GM12873 (cell line): ENCODE data around the gene TMEM248.

Source experiments
- TF ChIP-seq, protein P1 (sequence below): IDR thresholded peaks from 2 replicates; pipeline ENCODE4 v1.5.1; 2012; ENCODE audit warnings: low read depth, mild to moderate bottlenecking, moderate library complexity, low read length, control low read depth; ENCODE audit not compliant: insufficient read depth; ENCODE audit errors: missing control alignments

Gene TMEM248

DNA sequence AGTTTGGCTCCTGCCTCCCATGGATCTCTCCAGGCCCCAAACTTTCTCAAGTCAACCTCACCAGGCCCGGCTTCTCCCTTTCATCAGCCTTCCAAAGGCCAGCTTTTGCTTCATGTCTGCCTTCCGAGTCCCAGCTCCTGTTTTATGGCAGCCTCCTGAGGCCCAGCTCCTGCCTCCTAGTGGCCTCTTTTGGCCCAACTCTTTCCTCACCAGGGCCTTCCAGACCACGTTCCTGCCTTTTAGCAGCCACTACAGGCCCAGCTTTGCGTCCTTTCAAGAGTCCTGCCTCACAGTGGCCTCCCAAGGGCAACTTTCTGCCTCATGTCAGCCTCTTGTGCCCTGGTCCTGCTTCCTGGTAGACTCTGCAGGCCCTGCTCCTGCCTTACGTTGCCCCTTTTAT is 15.3 kb upstream of the TMEM248 start:
- TF ChIP-seq, protein P1, sequence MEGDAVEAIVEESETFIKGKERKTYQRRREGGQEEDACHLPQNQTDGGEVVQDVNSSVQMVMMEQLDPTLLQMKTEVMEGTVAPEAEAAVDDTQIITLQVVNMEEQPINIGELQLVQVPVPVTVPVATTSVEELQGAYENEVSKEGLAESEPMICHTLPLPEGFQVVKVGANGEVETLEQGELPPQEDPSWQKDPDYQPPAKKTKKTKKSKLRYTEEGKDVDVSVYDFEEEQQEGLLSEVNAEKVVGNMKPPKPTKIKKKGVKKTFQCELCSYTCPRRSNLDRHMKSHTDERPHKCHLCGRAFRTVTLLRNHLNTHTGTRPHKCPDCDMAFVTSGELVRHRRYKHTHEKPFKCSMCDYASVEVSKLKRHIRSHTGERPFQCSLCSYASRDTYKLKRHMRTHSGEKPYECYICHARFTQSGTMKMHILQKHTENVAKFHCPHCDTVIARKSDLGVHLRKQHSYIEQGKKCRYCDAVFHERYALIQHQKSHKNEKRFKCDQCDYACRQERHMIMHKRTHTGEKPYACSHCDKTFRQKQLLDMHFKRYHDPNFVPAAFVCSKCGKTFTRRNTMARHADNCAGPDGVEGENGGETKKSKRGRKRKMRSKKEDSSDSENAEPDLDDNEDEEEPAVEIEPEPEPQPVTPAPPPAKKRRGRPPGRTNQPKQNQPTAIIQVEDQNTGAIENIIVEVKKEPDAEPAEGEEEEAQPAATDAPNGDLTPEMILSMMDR: peak; percentile 52

DNA sequence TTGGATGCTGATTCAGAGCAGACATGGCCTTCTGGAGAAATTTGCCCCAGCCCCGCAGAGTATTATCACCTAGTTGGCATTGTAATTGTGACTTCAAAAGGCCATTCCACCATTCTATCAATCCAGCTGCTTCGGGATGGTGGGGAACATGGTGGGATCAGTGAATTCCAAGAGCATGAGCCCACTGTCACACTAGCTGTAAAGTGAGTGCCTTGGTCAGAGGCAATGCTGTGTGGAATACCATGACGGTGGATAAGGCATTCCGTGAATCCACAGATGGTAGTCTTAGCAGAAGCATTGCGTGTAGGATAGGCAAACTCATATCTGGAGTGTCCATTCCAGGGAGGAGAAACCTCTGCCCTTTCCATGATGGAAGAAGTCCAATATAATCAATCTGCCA is 13.3 kb upstream of the TMEM248 start:
- TF ChIP-seq, protein P1: no peak

DNA sequence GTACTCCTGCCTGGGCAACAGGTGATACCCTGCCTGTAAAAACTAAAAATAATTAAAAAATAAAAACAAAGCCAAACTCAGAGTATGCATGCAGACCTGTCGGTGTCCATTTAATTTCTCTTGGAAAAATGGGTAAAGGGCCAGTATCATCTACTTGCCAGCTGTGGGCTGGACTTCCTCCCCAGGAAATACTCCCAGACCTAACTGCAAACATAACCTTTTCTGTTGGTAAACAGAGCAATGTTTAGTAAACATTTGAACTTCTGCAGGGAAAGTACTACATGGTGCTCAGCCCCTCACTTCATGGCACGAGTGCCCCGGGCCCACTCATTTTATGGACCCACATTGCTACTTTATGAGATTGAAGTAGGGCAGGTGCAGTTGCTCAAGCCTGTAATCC is 10.2 kb upstream of the TMEM248 start:
- TF ChIP-seq, protein P1: no peak

DNA sequence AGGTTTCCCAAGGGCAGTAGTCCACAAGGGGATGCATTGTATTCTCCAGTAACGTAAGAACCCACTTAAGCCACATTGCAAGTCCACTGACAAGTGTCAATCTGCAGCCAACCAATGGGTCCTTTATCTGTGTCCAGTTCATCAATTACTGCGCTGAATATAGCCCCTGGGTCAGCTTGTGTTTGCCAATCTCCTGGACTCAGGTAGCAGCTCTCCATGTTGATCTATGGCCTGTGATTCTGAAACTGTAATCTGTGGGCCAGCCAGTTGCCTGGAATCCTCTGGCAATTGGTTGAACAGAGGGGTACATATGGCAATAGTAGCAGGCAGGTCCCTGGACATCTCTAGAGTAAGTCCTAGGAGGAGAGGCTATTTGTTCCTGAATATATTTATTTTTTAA is 8.8 kb upstream of the TMEM248 start:
- TF ChIP-seq, protein P1: no peak

DNA sequence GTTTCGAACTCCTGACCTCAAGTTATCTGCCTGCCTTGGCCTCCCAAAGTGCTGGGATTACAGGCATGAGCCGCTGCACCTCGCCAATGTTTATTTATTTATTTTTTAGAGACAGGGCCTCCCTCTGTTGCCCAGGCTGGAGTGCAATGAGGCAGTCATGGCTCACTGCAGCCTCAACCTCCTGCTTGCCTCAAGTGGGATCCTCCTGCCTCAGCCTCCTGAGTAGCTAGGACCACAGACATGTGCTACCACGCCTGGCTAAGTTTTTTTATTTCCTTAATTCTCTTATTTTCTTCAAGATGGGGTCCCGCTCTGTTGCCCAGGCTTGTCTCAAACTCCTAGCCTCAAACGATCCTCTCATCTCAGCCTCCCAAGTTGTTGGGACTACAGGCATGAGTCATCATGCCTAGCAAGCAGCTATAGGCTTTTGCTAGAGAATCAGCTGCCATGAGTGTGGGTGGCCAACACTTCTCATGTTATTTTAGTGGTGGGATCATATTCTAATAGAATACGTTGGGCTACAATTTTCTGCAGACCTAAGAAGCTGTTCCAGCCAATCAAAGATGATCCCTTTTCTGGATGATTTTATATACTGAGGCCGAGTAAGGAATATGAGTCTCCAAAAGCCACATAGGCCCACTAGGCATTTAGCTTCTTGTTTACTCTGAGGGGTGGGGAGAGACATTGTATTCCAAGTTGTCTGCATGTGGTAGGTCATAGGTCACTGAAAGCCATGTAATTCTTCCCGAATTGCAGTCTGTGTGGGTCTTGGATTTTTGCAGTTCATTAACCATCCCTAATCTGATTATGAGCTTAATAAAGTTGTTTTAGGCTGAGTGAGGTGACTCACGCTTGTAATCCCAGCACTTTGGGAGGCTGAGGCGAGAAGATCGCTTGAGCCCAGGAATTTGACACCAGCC is 7.6 kb upstream of the TMEM248 start:
- TF ChIP-seq, protein P1: no peak

DNA sequence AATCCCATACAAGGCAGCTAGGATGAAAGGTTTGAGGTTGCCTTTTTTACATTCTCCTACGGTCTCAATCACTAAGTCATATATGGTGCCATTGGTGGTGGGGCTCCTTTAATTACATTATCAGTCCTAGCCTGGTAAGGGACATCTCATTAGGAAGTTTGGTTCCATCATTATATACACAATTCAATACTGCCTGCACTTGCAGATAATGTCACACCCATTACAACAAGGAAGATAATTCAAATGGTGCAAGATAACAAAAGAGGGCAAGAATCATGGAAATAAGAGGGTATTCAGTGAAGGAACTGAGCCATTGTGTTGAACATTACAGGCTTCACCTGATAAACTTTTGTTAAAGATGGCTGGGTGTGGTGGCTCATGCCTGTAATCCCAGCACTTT is 1.7 kb upstream of the TMEM248 start:
- TF ChIP-seq, protein P1: no peak

DNA sequence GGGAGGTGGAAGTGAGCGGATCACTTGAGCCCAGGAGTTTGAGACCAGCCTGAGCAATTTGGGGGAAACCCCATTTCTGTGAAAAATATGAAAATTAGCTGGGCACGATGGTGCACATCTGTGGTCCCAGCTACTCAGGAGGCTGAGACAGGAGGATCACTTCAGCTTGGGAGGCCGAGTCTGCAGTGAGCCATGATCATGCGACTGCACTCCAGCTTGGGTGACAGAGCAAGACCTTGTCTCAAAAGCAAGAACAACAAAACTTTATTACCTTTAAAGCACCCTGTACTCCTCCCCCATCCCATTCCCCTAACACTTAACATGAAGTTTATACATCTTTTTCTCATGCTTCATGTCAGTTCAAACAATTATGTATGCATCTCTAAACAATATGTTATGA is 1.3 kb upstream of the TMEM248 start:
- TF ChIP-seq, protein P1: no peak
